ENCODE results near the gene TRAT1. TPM values are rescaled to one million over a fixed set of nuclear protein-coding genes. Genes with fewer than 3 reads are reported as not detected.

Gene TRAT1
- total and polyA plus RNA-seq, 2 experiments from 2014 or later = not detected

- Mint-ChIP-seq H3K27ac (no peak overlapping the region), H3K36me3 (ENCODE audit: low read depth) (no peaks in the 10 kb centered on the region), H3K9me3 (no peaks in the 10 kb centered on the region), H3K4me3 (no peak overlapping the region), H3K4me1 (peaks cover 12% of the 10 kb centered on the region), H3K27me3 (ENCODE audit: insufficient read depth, low read depth, poor library complexity) (no peaks in the 10 kb centered on the region)
- Histone ChIP-seq H2AFZ (peak overlapping the region; percentile 44; the same call in 1 of the 2 replicates), H3K4me3 (no peak overlapping the region), H3K9me2 (ENCODE audit: insufficient read depth) (no peaks in the 10 kb centered on the region), H3K27ac (ENCODE audit: low read depth) (no peak overlapping the region), H4K20me1 (replicated peaks; ENCODE audit: insufficient read depth) (no peaks in the 10 kb centered on the region), H3K27me3 (ENCODE audit: insufficient read depth) (no peaks in the 10 kb centered on the region), H3K4me2 (peak overlapping the region; percentile 21; the same call in 1 of the 2 replicates), H3K79me2 (replicated peaks; ENCODE audit: insufficient read depth) (no peaks in the 10 kb centered on the region), H3K4me1 (ENCODE audit: insufficient read depth) (peaks cover 17% of the 10 kb centered on the region), H3K36me3 (ENCODE audit: insufficient read depth) (no peaks in the 10 kb centered on the region), H3F3A (replicated peaks; ENCODE audit: low read depth) (no peaks in the 10 kb centered on the region)
- TF ChIP-seq ZNF331 (CRISPR knock-in tag; IDR thresholded peaks at IDR 0.05; ENCODE audit: low read depth) = no peak
- TF ChIP-seq ETS1 (IDR thresholded peaks at IDR 0.05) = no peak
- TF ChIP-seq EZH2 (IDR thresholded peaks at IDR 0.05; ENCODE audit: low read depth, unreplicated experiment) = no peak
- TF ChIP-seq ZNF114 (CRISPR knock-in tag; IDR thresholded peaks at IDR 0.05) = no peak
- no peak for TF ChIP-seq JUNB (IDR thresholded peaks at IDR 0.05; ENCODE audit: unreplicated experiment)
- DNase-seq (ENCODE audit: low spot score) = no peak
- no peak for ATAC-seq
Observed at GRCh38 chr3:108887121-108887520, 64.5 kb downstream of the TRAT1 start.

GRCh38 chr3:108887777-108888176, 65.2 kb downstream of the TRAT1 start:
- peak overlapping the region; percentile 44; the same call in 1 of the 2 replicates for H2AFZ ChIP-seq
- Mint-ChIP-seq H3K36me3 (ENCODE audit: low read depth) (no peaks in the 10 kb centered on the region), H3K4me1 (peaks cover 12% of the 10 kb centered on the region), H3K27ac (no peak overlapping the region; the same call in 1 of the 2 replicates), H3K27me3 (ENCODE audit: insufficient read depth, low read depth, poor library complexity) (no peaks in the 10 kb centered on the region), H3K9me3 (no peaks in the 10 kb centered on the region), H3K4me3 (no peak overlapping the region)
- no peak overlapping the region for H3K27ac ChIP-seq (ENCODE audit: low read depth)
- H3K36me3 ChIP-seq (ENCODE audit: insufficient read depth) = no peaks in the 10 kb centered on the region
- no peaks in the 10 kb centered on the region for H4K20me1 ChIP-seq (replicated peaks; ENCODE audit: insufficient read depth)
- no peaks in the 10 kb centered on the region for H3F3A ChIP-seq (replicated peaks; ENCODE audit: low read depth)
- TF ChIP-seq EZH2 (IDR thresholded peaks at IDR 0.05; ENCODE audit: low read depth, unreplicated experiment) = no peak
- DNase-seq (ENCODE audit: low spot score) = peak; percentile 35
- peak overlapping the region; percentile 21 for H3K4me2 ChIP-seq
- no peaks in the 10 kb centered on the region for H3K9me2 ChIP-seq (ENCODE audit: insufficient read depth)
- H3K27me3 ChIP-seq (ENCODE audit: insufficient read depth) = no peaks in the 10 kb centered on the region
- H3K79me2 ChIP-seq (replicated peaks; ENCODE audit: insufficient read depth) = no peaks in the 10 kb centered on the region
- H3K4me3 ChIP-seq = no peak overlapping the region
- peaks cover 17% of the 10 kb centered on the region for H3K4me1 ChIP-seq (ENCODE audit: insufficient read depth)
- ATAC-seq = peak; percentile 70

- Histone ChIP-seq H3K4me2 (no peak overlapping the region), H4K20me1 (replicated peaks; ENCODE audit: insufficient read depth) (no peaks in the 10 kb centered on the region), H3F3A (replicated peaks; ENCODE audit: low read depth) (no peaks in the 10 kb centered on the region), H2AFZ (no peak overlapping the region), H3K27ac (ENCODE audit: low read depth) (no peak overlapping the region), H3K4me1 (ENCODE audit: insufficient read depth) (peaks cover 17% of the 10 kb centered on the region), H3K27me3 (ENCODE audit: insufficient read depth) (no peaks in the 10 kb centered on the region), H3K4me3 (no peak overlapping the region), H3K9me2 (ENCODE audit: insufficient read depth) (no peaks in the 10 kb centered on the region), H3K79me2 (replicated peaks; ENCODE audit: insufficient read depth) (no peaks in the 10 kb centered on the region), H3K36me3 (ENCODE audit: insufficient read depth) (no peaks in the 10 kb centered on the region)
- no peaks in the 10 kb centered on the region for H3K36me3 Mint-ChIP-seq (ENCODE audit: low read depth)
- no peaks in the 10 kb centered on the region for H3K9me3 Mint-ChIP-seq
- H3K4me3 Mint-ChIP-seq = no peak overlapping the region
- H3K27me3 Mint-ChIP-seq (ENCODE audit: insufficient read depth, low read depth, poor library complexity) = no peaks in the 10 kb centered on the region
- peaks cover 12% of the 10 kb centered on the region for H3K4me1 Mint-ChIP-seq
- DNase-seq (ENCODE audit: low spot score) = no peak
- no peak for ATAC-seq
- H3K27ac Mint-ChIP-seq = no peak overlapping the region
- TF ChIP-seq POLR2AphosphoS5 (IDR thresholded peaks at IDR 0.05; ENCODE audit: low read depth) (no peak), ZNF114 (CRISPR knock-in tag; IDR thresholded peaks at IDR 0.05) (no peak), EZH2phosphoT487 (IDR thresholded peaks at IDR 0.05; ENCODE audit: unreplicated experiment) (no peak), ZNF462 (CRISPR knock-in tag; IDR thresholded peaks at IDR 0.05) (no peak), JUNB (IDR thresholded peaks at IDR 0.05; ENCODE audit: unreplicated experiment) (no peak)
Observed at GRCh38 chr3:108891833-108892232, 69.2 kb downstream of the TRAT1 start.
